ENCODE data around the gene AK8. TPM values are rescaled to one million over a fixed set of nuclear protein-coding genes. Genes with fewer than 3 reads are reported as not detected.
"Not testable (repeated sequence)": the region's sequence is repeated elsewhere in the genome, so short reads cannot be mapped to it uniquely, and the experiment has no call there.

AK8 gene
- total and polyA plus RNA-seq, 2 donors from 2014 or later: 6.2 to 6.3 TPM

DNA sequence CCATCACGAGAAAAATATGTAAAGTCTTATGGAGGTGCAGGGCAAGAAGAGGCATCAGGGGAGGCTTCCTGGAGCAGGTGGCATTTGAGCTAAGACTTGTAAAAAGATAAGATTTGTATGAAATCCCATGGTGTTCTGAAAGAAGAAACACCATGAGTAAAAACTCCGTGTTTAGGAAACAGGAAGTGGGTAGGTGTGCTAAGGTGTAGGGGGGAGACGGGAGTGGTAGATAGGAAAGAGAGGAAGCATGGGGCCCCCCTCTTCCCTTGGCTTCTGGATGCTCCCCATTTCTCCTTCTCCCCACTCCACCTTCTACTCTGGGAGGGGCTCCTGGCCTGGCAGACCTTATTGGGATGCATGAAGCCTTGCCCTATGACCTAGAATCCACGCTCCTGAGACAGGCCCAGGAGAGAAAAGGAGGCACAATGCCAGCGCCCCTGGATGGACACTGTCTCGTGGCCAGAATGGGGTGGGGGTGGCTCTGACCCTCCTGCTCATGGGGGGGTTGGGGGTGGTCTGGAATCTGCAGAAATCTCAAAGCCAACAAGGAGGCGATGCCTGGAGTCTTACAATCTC is 104.2 kb downstream of the AK8 start:
- Histone ChIP-seq H3K4me3 (ENCODE audit: low read length in 3 of 3) (no peak overlapping the region), H3K27me3 (ENCODE audit: control insufficient read depth, insufficient read depth, low read length) (no peaks in the 10 kb centered on the region), H3K27ac (ENCODE audit: low read depth in 2 of 2, low read length in 2 of 2) (no peak overlapping the region), H3K36me3 (ENCODE audit: control insufficient read depth in 2 of 3, insufficient read depth in 3 of 3, low read length in 3 of 3) (no peaks in the 10 kb centered on the region), H3K9ac (ENCODE audit: low read length in 3 of 3) (no peak overlapping the region), H3K4me1 (ENCODE audit: control insufficient read depth in 2 of 3, insufficient read depth in 2 of 3, low read depth in 1 of 3, low read length in 3 of 3) (peaks cover 0 to 5% (median 0%) of the 10 kb centered on the region in 3 donors), H3K9me3 (ENCODE audit: control insufficient read depth in 2 of 3, insufficient read depth in 1 of 3, low read length in 3 of 3) (no peaks in the 10 kb centered on the region)
- TF ChIP-seq, protein P1, sequence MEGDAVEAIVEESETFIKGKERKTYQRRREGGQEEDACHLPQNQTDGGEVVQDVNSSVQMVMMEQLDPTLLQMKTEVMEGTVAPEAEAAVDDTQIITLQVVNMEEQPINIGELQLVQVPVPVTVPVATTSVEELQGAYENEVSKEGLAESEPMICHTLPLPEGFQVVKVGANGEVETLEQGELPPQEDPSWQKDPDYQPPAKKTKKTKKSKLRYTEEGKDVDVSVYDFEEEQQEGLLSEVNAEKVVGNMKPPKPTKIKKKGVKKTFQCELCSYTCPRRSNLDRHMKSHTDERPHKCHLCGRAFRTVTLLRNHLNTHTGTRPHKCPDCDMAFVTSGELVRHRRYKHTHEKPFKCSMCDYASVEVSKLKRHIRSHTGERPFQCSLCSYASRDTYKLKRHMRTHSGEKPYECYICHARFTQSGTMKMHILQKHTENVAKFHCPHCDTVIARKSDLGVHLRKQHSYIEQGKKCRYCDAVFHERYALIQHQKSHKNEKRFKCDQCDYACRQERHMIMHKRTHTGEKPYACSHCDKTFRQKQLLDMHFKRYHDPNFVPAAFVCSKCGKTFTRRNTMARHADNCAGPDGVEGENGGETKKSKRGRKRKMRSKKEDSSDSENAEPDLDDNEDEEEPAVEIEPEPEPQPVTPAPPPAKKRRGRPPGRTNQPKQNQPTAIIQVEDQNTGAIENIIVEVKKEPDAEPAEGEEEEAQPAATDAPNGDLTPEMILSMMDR (IDR thresholded peaks at IDR 0.05; ENCODE audit: borderline replicate concordance, extremely low read depth, insufficient read depth): no peak
- FAIRE-seq (no peak), DNase-seq (peak in 1 of 5 donors; percentile 23)
- intact Hi-C loops (cut with DNase I): no loop called here

DNA sequence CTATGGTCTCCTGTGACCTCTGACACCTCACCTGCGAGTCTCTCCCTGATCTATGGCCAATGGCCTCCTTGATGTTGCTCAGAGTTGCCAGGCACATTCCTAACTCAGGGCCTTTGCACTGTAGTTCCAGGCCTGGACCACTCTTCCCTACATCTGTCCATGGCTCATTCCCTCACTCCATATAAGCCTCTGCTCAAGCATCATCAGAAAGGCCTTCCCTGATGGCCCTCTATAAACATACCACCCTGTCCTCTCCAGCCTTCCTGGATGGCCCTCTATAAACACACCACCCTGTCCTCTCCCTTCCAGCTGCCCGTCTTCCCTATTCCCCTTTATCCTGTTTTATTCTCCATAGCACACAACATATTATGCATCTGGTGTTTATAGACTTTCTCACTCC is 105.0 kb downstream of the AK8 start:
- H3K4me1 ChIP-seq (ENCODE audit: control insufficient read depth in 2 of 3, insufficient read depth in 2 of 3, low read depth in 1 of 3, low read length in 3 of 3): peaks cover 0 to 5% (median 0%) of the 10 kb centered on the region in 3 donors
- no peaks in the 10 kb centered on the region for H3K27me3 ChIP-seq (ENCODE audit: control insufficient read depth, insufficient read depth, low read length)
- TF ChIP-seq, protein P1 (IDR thresholded peaks at IDR 0.05; ENCODE audit: borderline replicate concordance, extremely low read depth, insufficient read depth): no peak
- no peaks in the 10 kb centered on the region for H3K36me3 ChIP-seq (ENCODE audit: control insufficient read depth in 2 of 3, insufficient read depth in 3 of 3, low read length in 3 of 3)
- DNase-seq (peak in 1 of 5 donors; percentile 7), FAIRE-seq (no peak)
- H3K27ac ChIP-seq (ENCODE audit: low read depth in 2 of 2, low read length in 2 of 2): no peak overlapping the region
- intact Hi-C loops (cut with DNase I): no loop called here
- no peak overlapping the region for H3K9ac ChIP-seq (ENCODE audit: low read length in 3 of 3)
- H3K9me3 ChIP-seq (ENCODE audit: control insufficient read depth in 2 of 3, insufficient read depth in 1 of 3, low read length in 3 of 3): no peaks in the 10 kb centered on the region
- no peak overlapping the region for H3K4me3 ChIP-seq (ENCODE audit: low read length in 3 of 3)

DNA sequence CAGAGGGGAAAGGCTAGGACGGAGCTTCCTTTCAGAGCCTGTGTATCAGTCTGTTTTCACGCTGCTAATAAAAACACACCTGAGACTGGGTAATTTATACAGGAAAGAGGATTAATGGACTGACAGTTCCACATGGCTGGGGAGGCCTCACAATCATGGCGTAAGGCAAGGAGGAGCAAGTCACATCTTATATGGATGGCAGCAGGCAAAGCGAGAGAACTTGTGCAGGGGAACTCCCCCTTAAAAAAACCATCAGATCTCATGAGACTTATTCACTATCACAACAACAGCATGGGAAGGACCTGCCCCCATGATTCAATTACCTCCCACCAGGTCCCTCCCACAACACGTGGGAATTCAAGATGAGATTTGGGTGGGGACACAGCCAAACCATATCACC is 106.3 kb downstream of the AK8 start:
- FAIRE-seq; H3K9me3 ChIP-seq (ENCODE audit: control insufficient read depth in 2 of 3, insufficient read depth in 1 of 3, low read length in 3 of 3); H3K27me3 ChIP-seq (ENCODE audit: control insufficient read depth, insufficient read depth, low read length); H3K36me3 ChIP-seq (ENCODE audit: control insufficient read depth in 2 of 3, insufficient read depth in 3 of 3, low read length in 3 of 3); H3K27ac ChIP-seq (ENCODE audit: low read depth in 2 of 2, low read length in 2 of 2); DNase-seq; H3K4me3 ChIP-seq (ENCODE audit: low read length in 3 of 3); H3K4me1 ChIP-seq (ENCODE audit: control insufficient read depth in 2 of 3, insufficient read depth in 2 of 3, low read depth in 1 of 3, low read length in 3 of 3); intact Hi-C loops (cut with DNase I); H3K9ac ChIP-seq (ENCODE audit: low read length in 3 of 3): not testable (repeated sequence)

DNA sequence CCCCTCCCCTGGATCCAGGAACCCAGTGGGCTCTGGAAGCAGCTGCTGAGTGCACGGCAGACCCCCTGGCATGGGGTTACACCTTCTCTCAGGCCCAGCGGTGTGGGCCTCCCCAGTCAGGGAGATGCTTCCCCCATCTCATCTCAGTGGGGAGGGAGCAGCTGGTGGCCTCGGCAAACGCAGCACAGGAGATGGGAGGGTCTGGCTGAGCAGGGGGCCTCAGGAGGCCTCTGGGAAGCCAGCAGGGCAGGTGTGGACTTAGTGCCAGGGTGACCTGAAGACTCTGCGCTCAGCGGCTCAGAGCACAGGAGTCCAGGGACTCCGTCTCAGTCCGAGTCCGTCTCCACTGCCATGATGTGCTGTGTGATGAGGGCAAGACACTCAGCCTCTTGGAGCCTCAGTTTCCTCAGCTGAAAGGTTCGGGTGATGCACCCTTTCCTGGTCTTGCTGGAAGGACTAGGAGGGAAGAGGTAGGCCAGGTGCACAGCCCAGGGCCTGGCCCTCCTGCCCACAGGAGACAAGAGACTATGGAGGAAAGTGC is 107.2 kb downstream of the AK8 start:
- Histone ChIP-seq H3K27me3 (ENCODE audit: control insufficient read depth, insufficient read depth, low read length) (no peaks in the 10 kb centered on the region), H3K9ac (ENCODE audit: low read length in 3 of 3) (peak overlapping the region in 1 of 3 donors; percentile 74), H3K36me3 (ENCODE audit: control insufficient read depth in 2 of 3, insufficient read depth in 3 of 3, low read length in 3 of 3) (no peaks in the 10 kb centered on the region), H3K4me3 (ENCODE audit: low read length in 3 of 3) (peak overlapping the region in 1 of 3 donors; percentile 85), H3K27ac (ENCODE audit: low read depth in 2 of 2, low read length in 2 of 2) (no peak overlapping the region), H3K9me3 (ENCODE audit: control insufficient read depth in 2 of 3, insufficient read depth in 1 of 3, low read length in 3 of 3) (no peaks in the 10 kb centered on the region), H3K4me1 (ENCODE audit: control insufficient read depth in 2 of 3, insufficient read depth in 2 of 3, low read depth in 1 of 3, low read length in 3 of 3) (peaks cover 0 to 5% (median 0%) of the 10 kb centered on the region in 3 donors)
- TF ChIP-seq, protein P1 (IDR thresholded peaks at IDR 0.05; ENCODE audit: borderline replicate concordance, extremely low read depth, insufficient read depth): no peak
- DNase-seq: no peak
- FAIRE-seq: no peak
- intact Hi-C loops (cut with DNase I): no loop called here
